Activated CD8-positive, alpha-beta memory T cell treated with anti-CD3 and anti-CD28 coated beads, Interleukin-2, amount 50 U/mL, for 48 hours (primary cell): ENCODE measurements around the gene LRRC42.
"Not testable (repeated sequence)": the region's sequence is repeated elsewhere in the genome, so short reads cannot be mapped to it uniquely, and the experiment has no call there.

Experiments
- DNase-seq: peaks from one replicate; pipeline ENCODE4 v3.0.0-alpha.2; 2020

LRRC42 gene

GRCh38 chr1:53971718-53972117 lies 25.6 kb downstream of the LRRC42 start:
- no peak for DNase-seq

GRCh38 chr1:53975861-53976260 lies 29.7 kb downstream of the LRRC42 start:
- no peak for DNase-seq

DNA sequence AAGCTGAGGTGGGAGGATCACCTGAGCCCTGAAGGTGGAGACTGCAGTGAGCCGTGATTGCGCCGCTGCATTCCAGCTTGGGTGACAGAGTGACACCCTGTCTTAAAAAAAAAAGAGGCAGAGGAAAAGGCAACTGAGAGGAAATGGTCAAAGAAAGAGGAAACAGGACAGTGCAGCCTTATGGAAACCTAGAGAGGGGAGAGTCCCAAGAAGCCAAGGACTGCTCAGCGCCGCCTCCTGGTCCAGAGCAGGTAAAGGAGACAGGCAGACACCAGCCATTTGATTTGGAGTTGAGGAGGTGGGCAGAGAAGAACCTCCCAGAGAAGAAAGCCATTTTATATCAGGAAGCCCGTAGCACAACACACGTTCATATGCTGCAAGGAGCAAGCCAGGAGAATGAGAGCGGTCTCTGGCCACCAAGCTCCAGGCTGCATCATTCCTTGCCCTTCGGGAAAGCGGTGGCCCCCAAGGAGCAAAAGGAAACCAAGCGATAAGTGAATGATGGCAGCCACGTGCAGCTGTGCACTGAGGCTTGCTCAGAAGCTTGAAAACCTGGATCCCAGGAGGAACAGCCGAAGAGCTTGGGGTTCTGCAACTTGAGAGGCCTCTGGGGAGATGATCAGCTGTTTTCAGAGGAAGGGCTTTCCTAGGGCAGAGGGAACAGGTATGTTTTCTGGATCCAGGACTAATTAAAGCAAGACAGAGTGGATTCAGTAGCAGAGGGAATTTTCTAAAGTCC lies 33.7 kb downstream of the LRRC42 start:
- DNase-seq, result no peak

DNA sequence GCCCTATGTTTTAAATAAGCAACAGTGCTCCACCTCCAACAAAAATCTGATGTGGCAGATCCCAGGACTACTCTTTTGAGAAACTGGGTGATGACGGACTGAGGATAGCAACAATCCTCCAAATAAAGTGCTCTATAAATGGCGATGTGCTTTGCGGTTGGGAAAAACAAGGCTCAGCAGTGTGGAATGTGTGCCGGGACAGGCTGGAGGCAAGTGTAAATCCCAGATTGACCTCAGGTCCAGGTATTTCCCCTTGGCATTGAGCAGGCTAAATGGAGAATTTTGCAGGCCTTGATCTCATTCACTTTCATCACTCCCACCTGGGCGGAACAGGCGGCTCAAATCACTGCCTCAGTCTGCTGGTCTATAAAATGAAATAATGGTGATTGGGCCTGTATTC lies 35.1 kb downstream of the LRRC42 start:
- DNase-seq, result no peak

DNA sequence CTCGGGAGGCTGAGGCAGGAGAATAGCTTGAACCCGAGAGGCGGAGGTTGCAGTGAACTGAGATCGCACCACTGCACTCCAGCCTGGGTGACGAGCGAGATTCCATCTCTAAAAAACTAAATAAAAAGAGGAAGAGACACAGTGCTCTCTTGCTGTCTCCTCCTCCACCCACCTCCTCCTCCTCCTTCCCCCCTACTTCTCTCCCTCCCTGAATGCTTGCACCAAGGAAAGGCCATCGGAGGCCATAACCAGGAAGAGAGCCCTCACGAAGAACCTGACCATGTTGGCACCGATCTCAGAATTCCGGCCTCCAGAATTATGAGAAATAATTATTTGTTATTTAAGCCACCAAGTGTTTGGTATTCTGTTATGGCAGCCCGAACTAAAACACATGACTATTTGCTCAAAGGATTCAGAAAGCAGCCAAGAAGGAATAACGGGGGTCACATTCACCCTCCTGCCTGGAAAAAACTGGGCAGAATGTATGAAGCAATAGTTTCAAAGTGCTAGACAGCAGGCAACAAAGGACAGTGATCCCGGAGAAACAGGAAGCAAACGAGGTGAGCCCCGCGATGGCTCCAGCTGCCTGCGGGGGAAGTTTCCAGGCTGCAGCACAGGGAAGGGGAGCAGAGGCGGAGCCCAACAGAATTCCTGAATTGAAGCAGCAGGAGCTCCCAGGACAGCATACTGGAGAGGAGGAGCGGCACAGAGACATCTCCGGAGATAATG lies 36.0 kb downstream of the LRRC42 start:
- DNase-seq, result no peak

GRCh38 chr1:53982763-53983104 lies 36.6 kb downstream of the LRRC42 start:
- no peak for DNase-seq

DNA sequence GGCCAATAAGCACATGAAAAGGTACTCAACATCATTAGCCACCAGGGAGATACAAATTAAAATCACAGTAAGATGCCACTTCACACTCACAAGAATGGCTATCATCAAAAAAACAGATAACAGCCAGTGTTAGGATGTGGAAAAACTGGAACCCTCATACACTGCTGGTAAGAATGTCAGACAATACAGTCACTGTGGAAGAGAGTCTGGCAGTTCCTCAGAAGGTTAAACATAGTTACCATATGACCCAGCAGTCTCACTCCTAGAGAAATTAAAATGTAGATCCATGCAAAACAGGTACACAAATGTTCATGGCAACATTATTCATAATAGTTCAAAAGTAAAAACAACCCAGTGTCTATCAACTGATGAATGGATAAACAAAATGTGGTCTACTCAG lies 38.6 kb downstream of the LRRC42 start:
- DNase-seq, result no peak

- no peak for DNase-seq
Measured at GRCh38 chr1:53986458-53986857, 40.3 kb downstream of the LRRC42 start.

GRCh38 chr1:53987880-53988279 lies 41.7 kb downstream of the LRRC42 start:
- DNase-seq, result no peak

GRCh38 chr1:53992085-53992874 lies 46.1 kb downstream of the LRRC42 start:
- DNase-seq, result no peak

- DNase-seq, result not testable (repeated sequence)
Measured at GRCh38 chr1:53994516-53994915, 48.4 kb downstream of the LRRC42 start.

- no peak for DNase-seq
Measured at GRCh38 chr1:53995683-53996082, 49.5 kb downstream of the LRRC42 start.

DNA sequence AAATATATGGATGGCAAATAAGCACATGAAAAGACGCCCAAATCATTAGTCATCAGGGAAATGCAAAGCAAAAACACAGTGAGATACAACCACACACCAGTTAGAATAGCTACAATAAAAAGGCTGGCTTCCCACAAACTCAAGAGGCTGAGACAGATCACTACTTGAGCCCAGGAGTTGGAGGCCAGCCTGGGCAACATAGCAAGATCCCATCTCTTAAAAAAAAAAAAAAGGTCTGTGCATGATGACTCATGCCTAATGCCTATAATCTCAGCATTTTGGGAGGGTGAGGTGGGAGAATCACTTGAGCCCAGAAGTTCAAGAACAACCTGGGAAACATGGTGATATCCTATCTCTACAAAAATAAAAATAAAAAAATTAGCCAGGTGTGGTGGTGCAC lies 52.1 kb downstream of the LRRC42 start:
- no peak for DNase-seq

- no peak for DNase-seq
Measured at GRCh38 chr1:53999920-54000319, 53.8 kb downstream of the LRRC42 start.

DNA sequence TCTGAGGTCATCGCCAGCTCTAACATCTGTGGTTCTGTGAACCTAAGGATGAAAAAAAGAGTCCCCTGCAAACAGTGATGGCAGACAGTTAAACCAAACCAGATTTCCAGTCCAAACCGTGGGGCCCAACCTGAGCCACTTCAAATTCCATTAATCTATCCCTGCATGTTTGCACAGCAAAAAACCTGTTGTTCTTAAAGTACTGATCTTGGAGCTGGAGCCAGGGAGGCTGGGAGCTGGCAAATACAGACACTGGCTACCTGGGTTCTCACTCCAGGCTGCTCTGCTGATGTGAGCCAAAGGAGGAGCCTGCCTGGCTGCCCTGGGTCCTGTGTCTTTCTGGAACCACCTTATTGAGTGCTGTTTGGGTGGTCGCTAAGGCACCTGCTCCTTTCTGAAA lies 55.4 kb downstream of the LRRC42 start:
- no peak for DNase-seq

- DNase-seq, result no peak
Measured at GRCh38 chr1:54002544-54003248, 56.5 kb downstream of the LRRC42 start.

DNA sequence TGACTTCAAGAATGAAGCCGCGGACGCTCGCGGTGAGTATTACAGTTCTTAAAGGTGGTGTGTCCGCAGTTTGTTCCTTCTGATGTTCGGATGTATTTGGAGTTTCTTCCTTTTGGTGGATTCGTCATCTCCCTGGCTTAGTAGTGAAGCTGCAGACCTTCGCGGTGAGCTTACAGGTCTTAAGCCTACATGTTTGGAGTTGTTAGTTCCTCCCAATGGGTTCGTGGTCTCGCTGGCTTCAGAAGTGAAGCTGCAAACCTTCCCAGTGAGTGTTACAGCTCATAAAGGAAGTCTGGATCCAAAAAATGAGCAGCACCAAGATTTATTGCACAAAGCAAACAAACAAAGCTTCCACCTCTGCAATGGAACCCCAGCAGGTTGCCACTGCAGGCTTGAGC lies 57.1 kb downstream of the LRRC42 start:
- DNase-seq, result no peak

- DNase-seq, result not testable (repeated sequence)
Measured at GRCh38 chr1:54003750-54004480, 57.8 kb downstream of the LRRC42 start.

DNA sequence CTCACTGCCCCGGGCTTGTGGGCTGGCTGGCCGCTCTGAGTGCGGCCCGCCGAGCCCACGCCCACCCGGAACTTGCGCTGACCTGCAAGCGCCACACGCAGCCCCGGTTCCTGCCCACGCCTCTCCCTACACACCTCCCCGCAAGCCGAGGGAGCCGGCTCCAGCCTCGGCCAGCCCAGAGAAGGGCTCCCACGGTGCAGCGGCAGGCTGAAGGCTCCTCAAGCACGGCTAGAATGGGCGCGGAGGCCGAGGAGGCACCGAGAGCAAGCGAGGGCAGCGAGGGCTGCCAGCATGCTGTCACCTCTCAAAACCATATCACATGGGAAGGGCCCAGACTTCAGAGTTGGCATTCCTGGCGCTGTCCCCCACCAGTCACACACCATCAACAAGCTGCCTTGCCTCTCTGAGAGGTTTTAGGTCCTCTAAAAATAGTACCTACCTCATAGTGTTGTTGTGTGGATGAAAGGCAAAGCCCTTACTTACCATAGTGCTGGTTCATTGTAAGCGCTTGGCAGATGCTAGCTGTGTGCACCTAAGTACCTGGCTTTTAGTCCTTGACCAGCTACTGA lies 58.4 kb downstream of the LRRC42 start:
- no peak for DNase-seq

- no peak for DNase-seq
Measured at GRCh38 chr1:54006508-54006907, 60.4 kb downstream of the LRRC42 start.

GRCh38 chr1:54007613-54008012 lies 61.5 kb downstream of the LRRC42 start:
- DNase-seq, result no peak

DNA sequence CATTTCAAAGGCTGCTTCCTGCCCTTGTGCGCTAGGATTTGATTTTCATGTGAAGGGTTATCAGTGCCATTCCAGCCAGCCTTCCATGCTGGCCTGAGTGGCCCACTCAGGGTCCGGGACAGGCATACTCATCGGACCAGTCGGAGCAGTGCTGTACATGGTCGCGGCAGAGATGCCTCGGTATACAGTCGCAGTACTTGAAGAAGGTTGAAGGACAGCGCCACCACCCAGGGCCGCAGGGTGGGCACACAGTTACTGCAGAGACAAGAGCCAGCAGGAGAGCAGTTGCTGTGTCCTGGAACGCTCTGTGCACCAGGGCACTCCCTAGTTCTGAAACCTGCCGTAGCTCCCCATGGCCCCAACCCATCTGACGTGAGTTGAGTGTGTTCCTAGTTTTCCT lies 62.7 kb downstream of the LRRC42 start:
- no peak for DNase-seq
